ENCODE data around the gene SLC35F1.

The SLC35F1 gene

GRCh38 chr6:118203545-118203944 lies 296.5 kb downstream of the SLC35F1 start:
- no peak overlapping the region for H3K27ac ChIP-seq
- TF ChIP-seq CTCF (conservative IDR thresholded peaks at IDR 0.05) = no peak
- no peak for TF ChIP-seq ZFX (IDR thresholded peaks at IDR 0.05)

- TF ChIP-seq ZFX (IDR thresholded peaks at IDR 0.05) (no peak), CTCF (conservative IDR thresholded peaks at IDR 0.05) (no peak)
- no peak overlapping the region for H3K27ac ChIP-seq
Measured at GRCh38 chr6:118206221-118206620, 299.2 kb downstream of the SLC35F1 start.

- H3K27ac ChIP-seq = no peak overlapping the region
- TF ChIP-seq CTCF (conservative IDR thresholded peaks at IDR 0.05) (no peak), ZFX (IDR thresholded peaks at IDR 0.05) (no peak)
Measured at GRCh38 chr6:118207947-118208346, 300.9 kb downstream of the SLC35F1 start.

- TF ChIP-seq CTCF (conservative IDR thresholded peaks at IDR 0.05) (no peak), ZFX (IDR thresholded peaks at IDR 0.05) (no peak)
- H3K27ac ChIP-seq = no peak overlapping the region
Measured at GRCh38 chr6:118212451-118213173, 305.5 kb downstream of the SLC35F1 start.

GRCh38 chr6:118215269-118215668 lies 308.2 kb downstream of the SLC35F1 start:
- H3K27ac ChIP-seq = no peak overlapping the region
- TF ChIP-seq CTCF (conservative IDR thresholded peaks at IDR 0.05) = no peak
- TF ChIP-seq ZFX (IDR thresholded peaks at IDR 0.05) = no peak

- TF ChIP-seq CTCF (conservative IDR thresholded peaks at IDR 0.05) = no peak
- no peak for TF ChIP-seq ZFX (IDR thresholded peaks at IDR 0.05)
- H3K27ac ChIP-seq = no peak overlapping the region
Measured at GRCh38 chr6:118216751-118217150, 309.7 kb downstream of the SLC35F1 start.

GRCh38 chr6:118218156-118218555 lies 311.1 kb downstream of the SLC35F1 start:
- no peak overlapping the region for H3K27ac ChIP-seq
- TF ChIP-seq ZFX (IDR thresholded peaks at IDR 0.05) (no peak), CTCF (conservative IDR thresholded peaks at IDR 0.05) (no peak)
